Calu3 (cell line): ENCODE results near the gene RTP4. TPM values are rescaled to one million over a fixed set of nuclear protein-coding genes. Genes with fewer than 3 reads are reported as not detected.
A peak's percentile ranks its signal among the peaks of the same experiment; 100 is the strongest.

Experiments
- Bru-seq: library from RNA; stranded (reverse); fragments of 400-500 nt; gene quantifications from one replicate; lab custom pipeline; 2021; lab: Mats Ljungman, UMichigan
- BruChase-seq, 2 experiments: library from RNA; stranded (reverse); fragments of 400-500 nt; gene quantifications; one replicate each; lab custom pipeline; 2021; lab: Mats Ljungman, UMichigan
- BruUV-seq: library from RNA; stranded (reverse); fragments of 400-500 nt; replicated peaks from 2 replicates; lab custom pipeline; 2021; lab: Mats Ljungman, UMichigan
- CTCF ChIA-PET: fragments of 300-600 bp; sonication (Branson Sonifier 250); formaldehyde crosslinking; loops from one replicate; lab custom pipeline; 2022; ENCODE audit warnings: antibody characterized with exemption; lab: Charles Lee
- DNase-seq: peaks from one replicate; pipeline ENCODE4 v3.0.0; 2022
- H3K27ac Mint-ChIP-seq: one replicate; pipeline ENCODE4 v1.8.0; 2022; ENCODE audit warnings: mixed read lengths; ENCODE audit not compliant: unreplicated experiment
- H3K27me3 Mint-ChIP-seq: one replicate; pipeline ENCODE4 v1.8.0; 2022; ENCODE audit warnings: mixed read lengths; ENCODE audit not compliant: unreplicated experiment
- H3K36me3 Mint-ChIP-seq: one replicate; pipeline ENCODE4 v1.8.0; 2022; ENCODE audit warnings: mild to moderate bottlenecking, moderate library complexity, mixed read lengths; ENCODE audit not compliant: insufficient read depth, unreplicated experiment
- H3K4me1 Mint-ChIP-seq: one replicate; pipeline ENCODE4 v1.8.0; 2022; ENCODE audit warnings: mild to moderate bottlenecking, low read depth, mixed read lengths; ENCODE audit not compliant: unreplicated experiment
- H3K4me3 Mint-ChIP-seq: one replicate; pipeline ENCODE4 v1.8.0; 2022; ENCODE audit warnings: mild to moderate bottlenecking, low read depth, moderate library complexity, mixed read lengths; ENCODE audit not compliant: unreplicated experiment
- H3K9me3 Mint-ChIP-seq: one replicate; pipeline ENCODE4 v1.8.0; 2022; ENCODE audit warnings: low read depth, mixed read lengths; ENCODE audit not compliant: unreplicated experiment
- CTCF ChIP-seq: fragments of 200-600 bp; IDR thresholded peaks from one replicate; pipeline ENCODE4 v1.8.0; 2022; ENCODE audit warnings: antibody characterized with exemption; ENCODE audit not compliant: unreplicated experiment
- intact Hi-C: fragments of 100-400 bp; cut with micrococcal nuclease; formaldehyde crosslinking; loops from one replicate; pipeline ENCODE4 v1.10.0; 2022; ENCODE audit not compliant: unreplicated experiment
- long read RNA-seq: library from polyadenylated mRNA; stranded (forward); transcript quantifications from one replicate; pipeline ENCODE4 v2.0.0, GENCODE V29; 2022
- total RNA-seq: library from RNA; stranded (reverse); gene quantifications from 2 replicates; pipeline ENCODE4 v1.2.3, GENCODE V29; 2022

The RTP4 gene
- total RNA-seq (12.3 and 21.8 TPM in 2 replicates), Bru-seq, nascent RNA (percentile 92 among the genes with signal in this experiment), BruChase-seq, experiment 1, labeled RNA remaining after a 6-hour chase (percentile 62 among the genes with signal in this experiment), BruChase-seq, experiment 2, labeled RNA remaining after a 2-hour chase (percentile 69 among the genes with signal in this experiment)
- long read RNA-seq, transcript RTP4-201 (2 exons, 1,554 nt): major isoform, 25 of 29 reads
- long read RNA-seq, partial matches to known transcripts: 0 of 29 reads
- long read RNA-seq, other reads (novel, unspliced or antisense): 4 of 29 reads

- H3K4me3 Mint-ChIP-seq: peak within 1 kb of the TSS; percentile 74
- TSS peak; percentile 91 for BruUV-seq
- H3K27me3 Mint-ChIP-seq: no peaks in the 10 kb centered on the region
- H3K36me3 Mint-ChIP-seq: peaks cover 17% of the 10 kb centered on the region
- H3K9me3 Mint-ChIP-seq: peaks cover 3% of the 10 kb centered on the region
- H3K4me1 Mint-ChIP-seq: peaks cover 17% of the 10 kb centered on the region
- peak; percentile 41 for DNase-seq
- CTCF ChIA-PET: interaction anchor here (0.5 to 2.5 kb wide), 8 partner anchors 23 to 1961 kb away, joined by 3 to 13 read pairs (median 4); no protein-coding TSS in a partner anchor
- TF ChIP-seq CTCF: no peak
- intact Hi-C loops: no loop called here
- peak within 1 kb of the TSS; percentile 98 for H3K27ac Mint-ChIP-seq
These were observed at the start of gene RTP4 for GRCh38 chr3:187368251-187369088. Gene RTP4 (plus strand): TSS chr3:187368385. CDS start chr3:187368442, 57 bp downstream.

- Mint-ChIP-seq H3K9me3 (no peaks in the 10 kb centered on the region), H3K4me3 (peak overlapping the region; percentile 47), H3K4me1 (peaks cover 8% of the 10 kb centered on the region), H3K27me3 (peaks cover 41% of the 10 kb centered on the region), H3K36me3 (no peaks in the 10 kb centered on the region), H3K27ac (no peak overlapping the region)
- peak; percentile 95 for TF ChIP-seq CTCF
- DNase-seq: peak; percentile 60
- CTCF ChIA-PET: interaction anchor here (0.5 to 10.1 kb wide), 25 partner anchors 7 to 633 kb away, joined by 3 to 395 read pairs (median 4); partner anchors contain the start of genes MASP1, RPL39L, RTP2 and RTP4
- intact Hi-C loops: loop anchor here (1.0 to 5.0 kb wide), 5 partner anchors 99 to 395 kb away; no protein-coding TSS in a partner anchor
- BruUV-seq: no TSS peak
These were observed 49.2 kb upstream of the RTP4 start for GRCh38 chr3:187318819-187319616.

GRCh38 chr3:187319699-187320302 is 48.4 kb upstream of the RTP4 start:
- CTCF ChIA-PET: interaction anchor here (0.5 to 10.1 kb wide), 29 partner anchors 8 to 634 kb away, joined by 3 to 395 read pairs (median 4); partner anchors contain the start of genes MASP1, RPL39L, RTP2 and RTP4
- H3K27ac Mint-ChIP-seq: no peak overlapping the region
- H3K9me3 Mint-ChIP-seq: no peaks in the 10 kb centered on the region
- peak; percentile 97 for TF ChIP-seq CTCF
- peaks cover 33% of the 10 kb centered on the region for H3K27me3 Mint-ChIP-seq
- BruUV-seq: no TSS peak
- intact Hi-C loops: loop anchor here (1.0 to 5.0 kb wide), 5 partner anchors 100 to 394 kb away; no protein-coding TSS in a partner anchor
- peak overlapping the region; percentile 47 for H3K4me3 Mint-ChIP-seq
- DNase-seq: peak; percentile 84
- H3K36me3 Mint-ChIP-seq: no peaks in the 10 kb centered on the region
- peaks cover 8% of the 10 kb centered on the region for H3K4me1 Mint-ChIP-seq
